ENCODE results near the gene TMEM145.

The TMEM145 gene

GRCh38 chr19:42362891-42363440 lies 49.9 kb downstream of the TMEM145 start:
- Histone ChIP-seq H3K27me3 (ENCODE audit: control insufficient read depth, insufficient read depth, low read length) (no peaks in the 10 kb centered on the region), H3K4me3 (ENCODE audit: low read length) (no peak overlapping the region), H3K36me3 (ENCODE audit: control insufficient read depth, insufficient read depth, low read length) (peaks cover 6% of the 10 kb centered on the region), H3K27ac (ENCODE audit: low read length) (no peak overlapping the region), H3K4me1 (ENCODE audit: control insufficient read depth, insufficient read depth, low read length) (0 out of 2 replicates have a peak, but pooled peaks cover under 1% of the 10 kb centered on the region), H3K9me3 (ENCODE audit: control insufficient read depth, insufficient read depth, low read length) (0 out of 2 replicates have a peak, but pooled peaks cover 2% of the 10 kb centered on the region)
- no CpG with 5 or more reads among the region's 13 CpGs for WGBS (ENCODE audit: insufficient coverage, insufficient read length)
- DNase-seq (ENCODE audit: low read depth, low spot score): no peak

DNA sequence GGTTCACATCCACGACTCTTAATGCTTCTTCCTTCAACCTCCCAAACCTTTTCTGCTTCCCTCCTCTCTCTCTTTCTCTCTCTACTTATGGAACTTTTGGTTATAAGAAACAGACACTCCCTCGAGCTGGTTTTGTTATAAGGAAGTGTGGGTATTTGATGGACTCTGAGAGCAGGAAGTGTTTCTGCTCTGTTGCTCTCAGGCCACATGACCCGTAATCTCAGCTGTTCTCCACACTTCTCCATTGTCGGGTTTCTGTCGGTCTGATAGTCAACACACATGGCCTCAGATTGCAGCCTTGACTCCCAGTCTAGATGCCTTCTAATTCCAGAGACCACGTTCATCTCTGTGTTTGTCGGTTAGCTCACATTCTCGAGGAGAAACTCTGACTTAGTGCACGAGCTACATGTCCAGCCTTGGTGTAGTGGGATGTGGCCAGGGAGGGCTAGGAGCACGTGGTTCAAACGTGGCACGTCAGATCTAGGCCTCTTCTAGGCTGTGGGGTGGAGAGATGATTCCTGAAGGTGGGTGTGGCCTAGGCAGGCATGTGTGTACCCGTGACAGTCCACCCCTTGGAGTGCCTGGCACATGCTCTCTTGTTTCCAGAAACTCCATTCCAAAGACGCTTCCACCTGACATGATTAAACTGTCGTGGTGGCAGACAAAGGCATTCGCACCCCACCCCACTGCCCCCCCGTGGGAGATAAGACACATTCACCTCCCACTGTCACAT lies 50.7 kb downstream of the TMEM145 start:
- peaks cover 6% of the 10 kb centered on the region for H3K36me3 ChIP-seq (ENCODE audit: control insufficient read depth, insufficient read depth, low read length)
- no CpG with 5 or more reads among the region's 17 CpGs for WGBS (ENCODE audit: insufficient coverage, insufficient read length)
- no peak for DNase-seq (ENCODE audit: low read depth, low spot score)
- no peak overlapping the region for H3K27ac ChIP-seq (ENCODE audit: low read length)
- peaks cover 4% of the 10 kb centered on the region; the same call in 1 of the 2 replicates for H3K4me1 ChIP-seq (ENCODE audit: control insufficient read depth, insufficient read depth, low read length)
- H3K9me3 ChIP-seq (ENCODE audit: control insufficient read depth, insufficient read depth, low read length): 0 out of 2 replicates have a peak, but pooled peaks cover 2% of the 10 kb centered on the region
- H3K4me3 ChIP-seq (ENCODE audit: low read length): no peak overlapping the region
- H3K27me3 ChIP-seq (ENCODE audit: control insufficient read depth, insufficient read depth, low read length): no peaks in the 10 kb centered on the region

GRCh38 chr19:42366673-42367072 lies 53.6 kb downstream of the TMEM145 start:
- H3K9me3 ChIP-seq (ENCODE audit: control insufficient read depth, insufficient read depth, low read length): 0 out of 2 replicates have a peak, but pooled peaks cover 2% of the 10 kb centered on the region
- no peak overlapping the region for H3K27ac ChIP-seq (ENCODE audit: low read length)
- no peak overlapping the region for H3K4me3 ChIP-seq (ENCODE audit: low read length)
- no peak for DNase-seq (ENCODE audit: low read depth, low spot score)
- peaks cover 16% of the 10 kb centered on the region for H3K4me1 ChIP-seq (ENCODE audit: control insufficient read depth, insufficient read depth, low read length)
- no CpG with 5 or more reads among the region's 1 CpG for WGBS (ENCODE audit: insufficient coverage, insufficient read length)
- H3K36me3 ChIP-seq (ENCODE audit: control insufficient read depth, insufficient read depth, low read length): peaks cover 9% of the 10 kb centered on the region
- no peaks in the 10 kb centered on the region for H3K27me3 ChIP-seq (ENCODE audit: control insufficient read depth, insufficient read depth, low read length)

- DNase-seq (ENCODE audit: low read depth, low spot score): no peak
- Histone ChIP-seq H3K36me3 (ENCODE audit: control insufficient read depth, insufficient read depth, low read length) (peaks cover 9% of the 10 kb centered on the region), H3K27me3 (ENCODE audit: control insufficient read depth, insufficient read depth, low read length) (no peaks in the 10 kb centered on the region), H3K27ac (ENCODE audit: low read length) (no peak overlapping the region), H3K4me3 (ENCODE audit: low read length) (no peak overlapping the region), H3K4me1 (ENCODE audit: control insufficient read depth, insufficient read depth, low read length) (peaks cover 16% of the 10 kb centered on the region), H3K9me3 (ENCODE audit: control insufficient read depth, insufficient read depth, low read length) (0 out of 2 replicates have a peak, but pooled peaks cover 2% of the 10 kb centered on the region)
- WGBS (ENCODE audit: insufficient coverage, insufficient read length): no CpG with 5 or more reads among the region's 4 CpGs
These were observed 54.8 kb downstream of the TMEM145 start for GRCh38 chr19:42367929-42368328.

- peaks cover 16% of the 10 kb centered on the region for H3K4me1 ChIP-seq (ENCODE audit: control insufficient read depth, insufficient read depth, low read length)
- no peaks in the 10 kb centered on the region for H3K27me3 ChIP-seq (ENCODE audit: control insufficient read depth, insufficient read depth, low read length)
- H3K27ac ChIP-seq (ENCODE audit: low read length): no peak overlapping the region
- no CpG with 5 or more reads among the region's 11 CpGs for WGBS (ENCODE audit: insufficient coverage, insufficient read length)
- H3K9me3 ChIP-seq (ENCODE audit: control insufficient read depth, insufficient read depth, low read length): 0 out of 2 replicates have a peak, but pooled peaks cover 2% of the 10 kb centered on the region
- no peak overlapping the region for H3K4me3 ChIP-seq (ENCODE audit: low read length)
- peaks cover 9% of the 10 kb centered on the region for H3K36me3 ChIP-seq (ENCODE audit: control insufficient read depth, insufficient read depth, low read length)
- no peak for DNase-seq (ENCODE audit: low read depth, low spot score)
These were observed 55.3 kb downstream of the TMEM145 start for GRCh38 chr19:42368360-42368759.

DNA sequence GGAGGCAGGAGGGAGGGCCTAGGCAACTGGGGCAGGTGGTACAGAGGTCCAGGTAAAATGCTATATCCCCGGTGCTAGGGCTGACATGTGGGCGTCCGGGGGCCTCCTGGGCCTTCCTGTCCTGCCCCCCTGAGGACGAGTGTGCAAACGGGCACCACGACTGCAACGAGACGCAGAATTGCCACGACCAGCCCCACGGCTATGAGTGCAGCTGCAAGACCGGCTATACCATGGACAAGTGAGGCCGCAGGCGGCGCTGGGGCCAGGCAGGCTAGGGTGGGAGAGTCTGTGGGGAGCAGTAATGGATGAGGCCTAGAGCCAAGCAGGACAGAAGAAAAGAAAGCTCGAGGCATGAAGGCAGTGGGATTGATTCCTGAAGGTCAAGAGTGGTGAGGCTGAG lies 55.7 kb downstream of the TMEM145 start:
- no CpG with 5 or more reads among the region's 15 CpGs for whole genome bisulfite sequencing (ENCODE audit: insufficient coverage, insufficient read length)
- peaks cover 16% of the 10 kb centered on the region for H3K4me1 ChIP-seq (ENCODE audit: control insufficient read depth, insufficient read depth, low read length)

DNA sequence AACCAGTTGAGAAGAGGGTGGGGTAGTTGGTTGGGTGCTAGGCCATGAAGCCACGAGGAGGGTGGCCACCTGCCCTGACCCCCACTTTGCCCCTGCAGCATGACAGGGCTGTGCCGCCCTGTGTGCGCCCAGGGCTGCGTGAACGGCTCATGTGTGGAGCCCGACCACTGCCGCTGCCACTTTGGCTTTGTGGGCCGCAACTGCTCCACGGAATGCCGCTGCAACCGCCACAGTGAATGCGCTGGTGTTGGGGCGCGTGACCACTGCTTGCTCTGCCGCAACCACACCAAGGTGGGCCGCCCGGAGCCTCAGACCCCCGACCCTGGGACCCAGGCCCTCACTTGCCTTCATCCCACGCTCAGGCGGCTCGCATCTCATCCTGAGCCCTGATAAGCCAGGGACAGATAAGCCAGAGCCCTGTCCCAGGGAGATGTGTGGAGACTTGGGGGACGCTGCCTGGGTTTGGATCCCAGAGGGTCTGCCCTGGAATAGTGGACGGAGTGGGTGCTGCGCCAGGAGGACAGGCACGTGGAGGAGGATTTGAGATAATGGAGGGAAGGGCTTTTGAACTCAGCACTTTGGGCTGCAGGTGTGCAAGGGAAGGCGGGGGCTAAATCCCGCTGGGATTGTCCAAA lies 56.4 kb downstream of the TMEM145 start:
- no peaks in the 10 kb centered on the region for H3K27me3 ChIP-seq (ENCODE audit: control insufficient read depth, insufficient read depth, low read length)
- DNase-seq (ENCODE audit: low read depth, low spot score): no peak
- no peaks in the 10 kb centered on the region for H3K9me3 ChIP-seq (ENCODE audit: control insufficient read depth, insufficient read depth, low read length)
- no peak overlapping the region for H3K4me3 ChIP-seq (ENCODE audit: low read length)
- 0 out of 2 replicates have a peak, but pooled peaks cover 3% of the 10 kb centered on the region for H3K36me3 ChIP-seq (ENCODE audit: control insufficient read depth, insufficient read depth, low read length)
- H3K4me1 ChIP-seq (ENCODE audit: control insufficient read depth, insufficient read depth, low read length): peaks cover 16% of the 10 kb centered on the region
- no peak overlapping the region for H3K27ac ChIP-seq (ENCODE audit: low read length)
- no CpG with 5 or more reads among the region's 27 CpGs for WGBS (ENCODE audit: insufficient coverage, insufficient read length)

More for the DNA sequence above, 55.7 kb downstream of the TMEM145 start:
- DNase-seq (ENCODE audit: low read depth, low spot score): no peak
- H3K36me3 ChIP-seq (ENCODE audit: control insufficient read depth, insufficient read depth, low read length): peaks cover 8% of the 10 kb centered on the region
- H3K27me3 ChIP-seq (ENCODE audit: control insufficient read depth, insufficient read depth, low read length): no peaks in the 10 kb centered on the region
- H3K4me3 ChIP-seq (ENCODE audit: low read length): no peak overlapping the region
- H3K9me3 ChIP-seq (ENCODE audit: control insufficient read depth, insufficient read depth, low read length): 0 out of 2 replicates have a peak, but pooled peaks cover 1% of the 10 kb centered on the region
- no peak overlapping the region for H3K27ac ChIP-seq (ENCODE audit: low read length)

- peak; percentile 89 for DNase-seq (ENCODE audit: low read depth, low spot score)
- Histone ChIP-seq H3K9me3 (ENCODE audit: control insufficient read depth, insufficient read depth, low read length) (no peaks in the 10 kb centered on the region), H3K4me3 (ENCODE audit: low read length) (no peak overlapping the region), H3K27ac (ENCODE audit: low read length) (no peak overlapping the region), H3K4me1 (ENCODE audit: control insufficient read depth, insufficient read depth, low read length) (peaks cover 16% of the 10 kb centered on the region), H3K36me3 (ENCODE audit: control insufficient read depth, insufficient read depth, low read length) (0 out of 2 replicates have a peak, but pooled peaks cover 3% of the 10 kb centered on the region), H3K27me3 (ENCODE audit: control insufficient read depth, insufficient read depth, low read length) (no peaks in the 10 kb centered on the region)
- WGBS (ENCODE audit: insufficient coverage, insufficient read length): no CpG with 5 or more reads among the region's 9 CpGs
These were observed 57.0 kb downstream of the TMEM145 start for GRCh38 chr19:42370068-42370520.

GRCh38 chr19:42370626-42371175 lies 57.6 kb downstream of the TMEM145 start:
- no peak for DNase-seq (ENCODE audit: low read depth, low spot score)
- Histone ChIP-seq H3K36me3 (ENCODE audit: control insufficient read depth, insufficient read depth, low read length) (peaks cover 6% of the 10 kb centered on the region; the same call in 1 of the 2 replicates), H3K27me3 (ENCODE audit: control insufficient read depth, insufficient read depth, low read length) (no peaks in the 10 kb centered on the region), H3K4me1 (ENCODE audit: control insufficient read depth, insufficient read depth, low read length) (peaks cover 16% of the 10 kb centered on the region), H3K27ac (ENCODE audit: low read length) (no peak overlapping the region), H3K4me3 (ENCODE audit: low read length) (no peak overlapping the region), H3K9me3 (ENCODE audit: control insufficient read depth, insufficient read depth, low read length) (no peaks in the 10 kb centered on the region)
- no CpG with 5 or more reads among the region's 12 CpGs for WGBS (ENCODE audit: insufficient coverage, insufficient read length)
